Immature natural killer cell (primary cell): ENCODE results near the gene BBX. TPM values are rescaled to one million over a fixed set of nuclear protein-coding genes. Genes with fewer than 3 reads are reported as not detected.

Experiments used
- polyA plus RNA-seq, 3 donors: library from polyadenylated mRNA; unstranded; fragments of 300-500 nt; fragmentation: Illumina TruSeq; gene quantifications; one replicate each; pipeline ENCODE4 v1.2.3, GENCODE V29; 2021

Gene BBX
- polyA plus RNA-seq, 3 donors from 2014 or later: 54.5 to 104 (median 56.4) TPM

Other genes with a start within 250 kb of the BBX start
- under 1 TPM in 1 of 3 donors, not detected in 2; 0.32 TPM for gene CCDC54, start 145.5 kb upstream of the BBX start, polyA plus RNA-seq